Calu3 (cell line): ENCODE data around the gene ATP13A3. TPM values are rescaled to one million over a fixed set of nuclear protein-coding genes. Genes with fewer than 3 reads are reported as not detected.

Experiments
- BruUV-seq: library from RNA; stranded (reverse); fragments of 400-500 nt; replicated peaks from 2 replicates; lab custom pipeline; 2021; lab: Mats Ljungman, UMichigan
- CTCF ChIA-PET: fragments of 300-600 bp; sonication (Branson Sonifier 250); formaldehyde crosslinking; loops from one replicate; lab custom pipeline; 2022; ENCODE audit warnings: antibody characterized with exemption; lab: Charles Lee
- DNase-seq: peaks from one replicate; pipeline ENCODE4 v3.0.0; 2022
- H3K27ac Mint-ChIP-seq: one replicate; pipeline ENCODE4 v1.8.0; 2022; ENCODE audit warnings: mixed read lengths; ENCODE audit not compliant: unreplicated experiment
- H3K27me3 Mint-ChIP-seq: one replicate; pipeline ENCODE4 v1.8.0; 2022; ENCODE audit warnings: mixed read lengths; ENCODE audit not compliant: unreplicated experiment
- H3K36me3 Mint-ChIP-seq: one replicate; pipeline ENCODE4 v1.8.0; 2022; ENCODE audit warnings: mild to moderate bottlenecking, moderate library complexity, mixed read lengths; ENCODE audit not compliant: insufficient read depth, unreplicated experiment
- H3K4me1 Mint-ChIP-seq: one replicate; pipeline ENCODE4 v1.8.0; 2022; ENCODE audit warnings: mild to moderate bottlenecking, low read depth, mixed read lengths; ENCODE audit not compliant: unreplicated experiment
- H3K4me3 Mint-ChIP-seq: one replicate; pipeline ENCODE4 v1.8.0; 2022; ENCODE audit warnings: mild to moderate bottlenecking, low read depth, moderate library complexity, mixed read lengths; ENCODE audit not compliant: unreplicated experiment
- H3K9me3 Mint-ChIP-seq: one replicate; pipeline ENCODE4 v1.8.0; 2022; ENCODE audit warnings: low read depth, mixed read lengths; ENCODE audit not compliant: unreplicated experiment
- CTCF ChIP-seq: fragments of 200-600 bp; IDR thresholded peaks from one replicate; pipeline ENCODE4 v1.8.0; 2022; ENCODE audit warnings: antibody characterized with exemption; ENCODE audit not compliant: unreplicated experiment
- intact Hi-C: fragments of 100-400 bp; cut with micrococcal nuclease; formaldehyde crosslinking; loops from one replicate; pipeline ENCODE4 v1.10.0; 2022; ENCODE audit not compliant: unreplicated experiment
- total RNA-seq: library from RNA; stranded (reverse); gene quantifications from 2 replicates; pipeline ENCODE4 v1.2.3, GENCODE V29; 2022

The ATP13A3 gene
- total RNA-seq, 1 experiment from 2014 or later, result 229 TPM

- no peak overlapping the region for H3K4me3 Mint-ChIP-seq
- H3K27ac Mint-ChIP-seq, result peak overlapping the region; percentile 20
- H3K4me1 Mint-ChIP-seq, result peaks cover 20% of the 10 kb centered on the region
- peaks cover 7% of the 10 kb centered on the region for H3K9me3 Mint-ChIP-seq
- no peaks in the 10 kb centered on the region for H3K36me3 Mint-ChIP-seq
- CTCF ChIA-PET, result interaction anchor here (0.6 to 1.8 kb wide), 9 partner anchors 9 to 548 kb away, joined by 3 to 7 read pairs (median 4); partner anchors contain the start of gene LRRC15
- DNase-seq, result peak; percentile 53
- H3K27me3 Mint-ChIP-seq, result peaks cover 41% of the 10 kb centered on the region
- TF ChIP-seq CTCF, result no peak
- no TSS peak for BruUV-seq
- intact Hi-C loops, result no loop called here
Observed at GRCh38 chr3:194395212-194395611, 91.6 kb downstream of the ATP13A3 start.

- peaks cover 54% of the 10 kb centered on the region for H3K27me3 Mint-ChIP-seq
- intact Hi-C loops, result no loop called here
- TF ChIP-seq CTCF, result no peak
- no peak for DNase-seq
- H3K36me3 Mint-ChIP-seq, result no peaks in the 10 kb centered on the region
- no TSS peak for BruUV-seq
- no peak overlapping the region for H3K4me3 Mint-ChIP-seq
- peaks cover 13% of the 10 kb centered on the region for H3K9me3 Mint-ChIP-seq
- CTCF ChIA-PET, result no interaction called here
- no peak overlapping the region for H3K27ac Mint-ChIP-seq
- H3K4me1 Mint-ChIP-seq, result peaks cover 20% of the 10 kb centered on the region
Observed at GRCh38 chr3:194392576-194392975, 94.2 kb downstream of the ATP13A3 start.

GRCh38 chr3:194390835-194391234, 96.0 kb downstream of the ATP13A3 start:
- Mint-ChIP-seq H3K4me3 (no peak overlapping the region), H3K9me3 (peaks cover 13% of the 10 kb centered on the region), H3K27me3 (peaks cover 56% of the 10 kb centered on the region), H3K4me1 (peaks cover 16% of the 10 kb centered on the region), H3K27ac (no peak overlapping the region), H3K36me3 (no peaks in the 10 kb centered on the region)
- CTCF ChIA-PET, result no interaction called here
- BruUV-seq, result no TSS peak
- no peak for TF ChIP-seq CTCF
- DNase-seq, result no peak
- intact Hi-C loops, result no loop called here

- no peak for DNase-seq
Observed at GRCh38 chr3:194389269-194389668, 97.5 kb downstream of the ATP13A3 start.

More at GRCh38 chr3:194389269-194389668, 97.5 kb downstream of the ATP13A3 start:
- no peak for TF ChIP-seq CTCF
- no peaks in the 10 kb centered on the region for H3K36me3 Mint-ChIP-seq
- intact Hi-C loops, result no loop called here
- peaks cover 66% of the 10 kb centered on the region for H3K27me3 Mint-ChIP-seq
- no TSS peak for BruUV-seq
- peaks cover 13% of the 10 kb centered on the region for H3K9me3 Mint-ChIP-seq
- H3K4me1 Mint-ChIP-seq, result no peaks in the 10 kb centered on the region
- CTCF ChIA-PET, result no interaction called here
- no peak overlapping the region for H3K27ac Mint-ChIP-seq
- no peak overlapping the region for H3K4me3 Mint-ChIP-seq
